DOHH2 (cell line): ENCODE results near the gene C10orf62.

Experiments used
- H3F3A ChIP-seq: fragments of 200-600 bp; sonication (generic), shearing (Covaris generic); 2 replicates; pipeline ENCODE4 v1.6.0; 2016; ENCODE audit warnings: antibody characterized with exemption, mild to moderate bottlenecking; ENCODE audit not compliant: control insufficient read depth, insufficient read depth
- H3K27ac ChIP-seq: fragments of 200-600 bp; sonication (generic); 2 replicates; pipeline ENCODE4 v1.5.1; 2014; ENCODE audit warnings: low read depth, mild to moderate bottlenecking, low read length, moderate library complexity
- H3K27me3 ChIP-seq: fragments of 200-600 bp; sonication (generic); 2 replicates; pipeline ENCODE4 v1.6.1; 2014; ENCODE audit warnings: mild to moderate bottlenecking, low read length, mixed read lengths; ENCODE audit not compliant: control insufficient read depth
- H3K36me3 ChIP-seq: fragments of 200-600 bp; sonication (generic); 2 replicates; pipeline ENCODE4 v1.6.1; 2014; ENCODE audit warnings: mild to moderate bottlenecking, low read length, moderate library complexity, mixed read lengths; ENCODE audit not compliant: control insufficient read depth
- H3K4me1 ChIP-seq: fragments of 200-600 bp; sonication (generic); 2 replicates; pipeline ENCODE4 v1.6.1; 2014; ENCODE audit warnings: mild to moderate bottlenecking, low read length, mixed read lengths; ENCODE audit not compliant: control insufficient read depth
- H3K4me2 ChIP-seq: fragments of 200-600 bp; sonication (generic); 2 replicates; pipeline ENCODE4 v1.6.0; 2014; ENCODE audit warnings: mild to moderate bottlenecking, low read length, moderate library complexity
- H3K4me3 ChIP-seq: fragments of 200-600 bp; sonication (generic); 2 replicates; pipeline ENCODE4 v1.5.1; 2014; ENCODE audit warnings: mild to moderate bottlenecking, low read length, mixed read lengths
- H3K79me2 ChIP-seq: fragments of 200-600 bp; sonication (generic); 2 replicates; pipeline ENCODE4 v1.6.1; 2014; ENCODE audit warnings: mild to moderate bottlenecking, low read length, mixed read lengths; ENCODE audit not compliant: control insufficient read depth
- H3K9me2 ChIP-seq: fragments of 200-600 bp; sonication (generic); replicated peaks from 2 replicates; pipeline ENCODE4 v1.6.1; 2014; ENCODE audit warnings: mild to moderate bottlenecking, low read length, mixed read lengths; ENCODE audit not compliant: control insufficient read depth
- H3K9me3 ChIP-seq: fragments of 200-600 bp; sonication (generic); 2 replicates; pipeline ENCODE4 v1.6.1; 2014; ENCODE audit warnings: antibody characterized with exemption, low read length, mixed read lengths; ENCODE audit not compliant: control insufficient read depth, insufficient read depth
- H4K20me1 ChIP-seq: fragments of 200-600 bp; sonication (generic); 2 replicates; pipeline ENCODE4 v1.6.0; 2014; ENCODE audit warnings: low read depth, mild to moderate bottlenecking, antibody characterized with exemption, low read length, moderate library complexity; ENCODE audit not compliant: control insufficient read depth, insufficient read depth
- EZH2phosphoT487 ChIP-seq: fragments of 200-600 bp; sonication (generic); IDR thresholded peaks from 2 replicates; pipeline ENCODE4 v1.6.1; 2017; ENCODE audit warnings: borderline replicate concordance, mild to moderate bottlenecking, antibody characterized with exemption, low read length, moderate library complexity, mixed read lengths
- TF ChIP-seq, protein P1 (sequence below): fragments of 200-600 bp; sonication (generic); IDR thresholded peaks from one replicate; pipeline ENCODE4 v1.5.1; 2014; ENCODE audit warnings: antibody characterized with exemption, mild to moderate bottlenecking, low read depth, low read length; ENCODE audit not compliant: poor library complexity, severe bottlenecking

C10orf62 gene

DNA sequence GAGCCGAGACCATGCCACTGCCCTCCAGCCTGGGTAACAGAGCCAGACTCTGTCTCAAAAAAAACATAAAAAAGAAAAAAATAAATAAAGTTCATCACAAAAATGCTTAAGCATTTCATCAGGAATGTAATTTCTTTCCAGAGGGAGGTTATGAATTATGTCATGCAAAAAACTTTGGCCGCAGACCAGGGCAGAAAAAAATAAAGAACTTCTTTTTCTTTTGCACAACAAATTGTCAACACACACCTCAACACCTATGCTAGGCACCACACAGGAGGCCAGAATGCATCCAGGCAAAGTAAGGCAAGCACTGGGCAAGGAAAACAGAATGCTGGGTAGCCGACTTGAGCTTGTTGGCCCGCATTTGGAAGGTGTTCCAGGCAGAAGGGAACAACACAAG is 3.9 kb downstream of the C10orf62 start:
- Histone ChIP-seq H3K27me3 (no peaks in the 10 kb centered on the region), H3F3A (no peaks in the 10 kb centered on the region), H3K27ac (no peak overlapping the region), H3K9me3 (no peaks in the 10 kb centered on the region), H3K36me3 (no peaks in the 10 kb centered on the region), H3K9me2 (no peaks in the 10 kb centered on the region), H4K20me1 (no peaks in the 10 kb centered on the region), H3K79me2 (no peaks in the 10 kb centered on the region), H3K4me1 (peaks cover 9% of the 10 kb centered on the region; the same call in 1 of the 2 replicates), H3K4me3 (no peak overlapping the region), H3K4me2 (no peak overlapping the region)
- TF ChIP-seq, protein P1, sequence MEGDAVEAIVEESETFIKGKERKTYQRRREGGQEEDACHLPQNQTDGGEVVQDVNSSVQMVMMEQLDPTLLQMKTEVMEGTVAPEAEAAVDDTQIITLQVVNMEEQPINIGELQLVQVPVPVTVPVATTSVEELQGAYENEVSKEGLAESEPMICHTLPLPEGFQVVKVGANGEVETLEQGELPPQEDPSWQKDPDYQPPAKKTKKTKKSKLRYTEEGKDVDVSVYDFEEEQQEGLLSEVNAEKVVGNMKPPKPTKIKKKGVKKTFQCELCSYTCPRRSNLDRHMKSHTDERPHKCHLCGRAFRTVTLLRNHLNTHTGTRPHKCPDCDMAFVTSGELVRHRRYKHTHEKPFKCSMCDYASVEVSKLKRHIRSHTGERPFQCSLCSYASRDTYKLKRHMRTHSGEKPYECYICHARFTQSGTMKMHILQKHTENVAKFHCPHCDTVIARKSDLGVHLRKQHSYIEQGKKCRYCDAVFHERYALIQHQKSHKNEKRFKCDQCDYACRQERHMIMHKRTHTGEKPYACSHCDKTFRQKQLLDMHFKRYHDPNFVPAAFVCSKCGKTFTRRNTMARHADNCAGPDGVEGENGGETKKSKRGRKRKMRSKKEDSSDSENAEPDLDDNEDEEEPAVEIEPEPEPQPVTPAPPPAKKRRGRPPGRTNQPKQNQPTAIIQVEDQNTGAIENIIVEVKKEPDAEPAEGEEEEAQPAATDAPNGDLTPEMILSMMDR = no peak
- no peak for TF ChIP-seq EZH2phosphoT487

DNA sequence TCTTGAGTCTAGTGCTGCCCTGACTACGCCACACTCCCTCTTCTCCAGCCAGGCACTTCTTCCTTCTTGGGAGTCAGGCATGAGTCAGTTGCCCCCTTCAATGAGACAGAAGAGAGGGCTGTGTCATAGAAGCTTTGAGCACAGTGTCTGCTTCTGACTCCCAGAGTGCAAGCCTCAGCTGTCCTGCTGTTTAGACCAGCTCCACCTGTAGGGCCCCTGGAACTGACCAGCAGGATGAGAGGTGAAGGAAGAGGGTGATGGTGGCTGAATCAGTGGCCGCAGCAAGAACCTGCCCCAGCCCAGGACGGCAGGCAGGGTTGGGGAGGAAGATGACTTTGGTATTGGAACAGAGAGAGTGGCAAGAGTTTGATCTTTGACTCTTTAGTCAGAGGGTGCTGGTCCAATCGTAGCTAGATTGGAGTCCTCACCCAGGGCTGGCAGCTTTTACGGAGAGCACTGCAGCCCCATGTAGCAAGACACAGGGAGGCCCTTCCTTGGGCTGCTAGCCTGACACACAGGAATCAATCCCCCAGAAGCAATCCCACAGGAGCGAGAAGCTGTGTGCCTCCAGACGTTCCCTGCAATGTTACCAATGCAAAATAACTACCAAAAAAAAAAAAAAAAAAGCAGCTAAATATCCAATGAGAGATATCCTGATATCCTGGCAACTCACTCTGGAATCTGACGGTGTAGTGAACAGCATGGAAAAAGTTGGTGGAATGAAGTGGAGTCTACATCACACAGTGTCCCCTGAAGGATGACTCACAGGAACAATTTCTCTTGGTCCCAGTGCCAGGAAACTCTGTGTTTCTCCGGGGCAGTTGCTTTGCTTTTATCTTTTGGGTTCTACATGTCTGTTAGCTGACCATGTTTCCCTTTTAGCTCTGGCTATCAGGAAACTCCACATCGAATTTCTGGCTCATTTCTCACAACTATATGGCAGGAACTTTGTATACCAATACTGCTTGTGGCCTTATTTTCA is 6.9 kb downstream of the C10orf62 start:
- no peak overlapping the region for H3K4me2 ChIP-seq
- no peaks in the 10 kb centered on the region for H3K79me2 ChIP-seq
- 0 out of 2 replicates have a peak, but pooled peaks cover 6% of the 10 kb centered on the region for H3K4me1 ChIP-seq
- H3K27me3 ChIP-seq = no peaks in the 10 kb centered on the region
- H3K9me3 ChIP-seq = no peaks in the 10 kb centered on the region
- no peak overlapping the region for H3K27ac ChIP-seq
- H4K20me1 ChIP-seq = no peaks in the 10 kb centered on the region
- H3K36me3 ChIP-seq = no peaks in the 10 kb centered on the region
- no peaks in the 10 kb centered on the region for H3F3A ChIP-seq
- H3K4me3 ChIP-seq = no peak overlapping the region
- no peaks in the 10 kb centered on the region for H3K9me2 ChIP-seq
- TF ChIP-seq, protein P1 = no peak
- no peak for TF ChIP-seq EZH2phosphoT487

DNA sequence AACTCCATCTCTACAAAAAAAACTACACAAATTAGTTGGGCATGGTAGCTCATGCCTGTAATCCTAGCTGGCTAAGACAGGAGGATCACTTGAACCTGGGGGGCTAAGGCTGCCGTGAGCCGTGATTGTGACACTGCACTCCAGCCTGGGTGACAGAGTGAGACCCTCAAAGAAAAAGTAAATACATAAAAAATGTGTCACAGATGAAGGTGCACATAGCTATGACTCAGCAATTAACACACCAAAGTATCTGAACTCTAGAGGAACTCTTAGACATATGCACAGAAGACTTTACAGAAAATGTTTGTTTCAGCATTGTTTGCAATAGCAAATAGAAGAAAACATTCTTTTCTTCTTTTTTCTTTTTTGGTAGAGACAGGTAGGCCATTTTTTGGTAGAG is 8.3 kb downstream of the C10orf62 start:
- H3K27me3 ChIP-seq = no peaks in the 10 kb centered on the region
- H3K27ac ChIP-seq = no peak overlapping the region
- no peak for TF ChIP-seq EZH2phosphoT487
- TF ChIP-seq, protein P1 = no peak

More for the DNA sequence above, 8.3 kb downstream of the C10orf62 start:
- H3K9me3 ChIP-seq = no peaks in the 10 kb centered on the region
- H4K20me1 ChIP-seq = no peaks in the 10 kb centered on the region
- H3K79me2 ChIP-seq = no peaks in the 10 kb centered on the region
- H3F3A ChIP-seq = no peaks in the 10 kb centered on the region
- no peaks in the 10 kb centered on the region for H3K4me1 ChIP-seq
- no peak overlapping the region for H3K4me3 ChIP-seq
- H3K36me3 ChIP-seq = no peaks in the 10 kb centered on the region
- H3K4me2 ChIP-seq = no peak overlapping the region
- H3K9me2 ChIP-seq = no peaks in the 10 kb centered on the region
